ENCODE data around the gene PACC1. TPM values are rescaled to one million over a fixed set of nuclear protein-coding genes. Genes with fewer than 3 reads are reported as not detected.

The PACC1 gene
- total RNA-seq, 2 donors from 2014 or later = 5.3 to 16.4 TPM

DNA sequence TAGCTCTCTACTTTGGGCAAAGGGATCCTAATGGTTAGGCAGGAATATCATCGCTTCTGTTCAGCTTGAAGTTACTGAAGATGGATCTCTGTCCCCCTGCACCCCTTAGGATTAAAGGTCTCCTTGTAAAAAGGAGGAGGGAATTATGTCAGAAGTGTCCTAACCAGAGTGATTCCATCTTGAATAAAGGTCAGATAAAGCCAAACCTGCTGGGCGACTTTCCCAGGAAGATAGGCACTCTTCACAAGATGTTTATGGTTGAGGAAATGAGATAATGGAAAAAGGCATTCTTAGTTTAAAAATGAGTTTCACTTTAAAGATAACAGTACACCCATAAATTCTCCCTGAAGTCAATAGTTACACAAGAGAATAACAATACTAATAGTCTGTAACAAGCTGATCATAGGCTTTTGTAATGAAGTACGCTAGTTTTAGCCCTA is 16.3 kb upstream of the PACC1 start:
- ATAC-seq (replicated peaks) = no peak
- Mint-ChIP-seq H3K9me3 (no peaks in the 10 kb centered on the region), H3K4me1 (peaks cover 17% of the 10 kb centered on the region), H3K27me3 (no peaks in the 10 kb centered on the region), H3K4me3 (peak overlapping the region; percentile 82), H3K36me3 (ENCODE audit: low read depth) (no peaks in the 10 kb centered on the region), H3K27ac (no peak overlapping the region)

- Mint-ChIP-seq H3K36me3 (ENCODE audit: low read depth) (no peaks in the 10 kb centered on the region), H3K9me3 (no peaks in the 10 kb centered on the region), H3K27ac (no peak overlapping the region), H3K4me1 (peaks cover 13% of the 10 kb centered on the region), H3K27me3 (no peaks in the 10 kb centered on the region), H3K4me3 (no peak overlapping the region)
- no peak for ATAC-seq (replicated peaks)
Measured at GRCh38 chr1:212430416-212430815, 15.7 kb upstream of the PACC1 start.

- no peak for ATAC-seq (replicated peaks)
- peaks cover 4% of the 10 kb centered on the region for H3K4me1 Mint-ChIP-seq
- H3K27me3 Mint-ChIP-seq = no peaks in the 10 kb centered on the region
- no peak overlapping the region for H3K27ac Mint-ChIP-seq
- no peaks in the 10 kb centered on the region for H3K36me3 Mint-ChIP-seq (ENCODE audit: low read depth)
- no peaks in the 10 kb centered on the region for H3K9me3 Mint-ChIP-seq
- H3K4me3 Mint-ChIP-seq = no peak overlapping the region
Measured at GRCh38 chr1:212428496-212428895, 13.8 kb upstream of the PACC1 start.

GRCh38 chr1:212423879-212424278 is 9.2 kb upstream of the PACC1 start:
- Mint-ChIP-seq H3K4me3 (no peak overlapping the region), H3K4me1 (no peaks in the 10 kb centered on the region)

GRCh38 chr1:212421165-212421564 is 6.5 kb upstream of the PACC1 start:
- Mint-ChIP-seq H3K36me3 (ENCODE audit: low read depth) (no peaks in the 10 kb centered on the region), H3K9me3 (no peaks in the 10 kb centered on the region), H3K4me1 (no peaks in the 10 kb centered on the region), H3K27me3 (no peaks in the 10 kb centered on the region), H3K4me3 (no peak overlapping the region), H3K27ac (no peak overlapping the region)
- ATAC-seq (replicated peaks) = no peak

More at GRCh38 chr1:212423879-212424278, 9.2 kb upstream of the PACC1 start:
- ATAC-seq (replicated peaks) = no peak
- Mint-ChIP-seq H3K27me3 (no peaks in the 10 kb centered on the region), H3K9me3 (no peaks in the 10 kb centered on the region), H3K27ac (no peak overlapping the region), H3K36me3 (ENCODE audit: low read depth) (no peaks in the 10 kb centered on the region)

GRCh38 chr1:212415107-212415841 is 588 bp upstream of the PACC1 start:
- no peak for ATAC-seq (replicated peaks)
- Mint-ChIP-seq H3K9me3 (no peaks in the 10 kb centered on the region), H3K36me3 (ENCODE audit: low read depth) (peaks cover 17% of the 10 kb centered on the region), H3K4me3 (peak overlapping the region; percentile 95), H3K27me3 (no peaks in the 10 kb centered on the region), H3K4me1 (peaks cover 19% of the 10 kb centered on the region), H3K27ac (peak overlapping the region; percentile 93)

GRCh38 chr1:212413902-212414327 is 771 bp downstream of the PACC1 start:
- Mint-ChIP-seq H3K9me3 (no peaks in the 10 kb centered on the region), H3K27ac (peak overlapping the region; percentile 31), H3K4me3 (peak overlapping the region; percentile 95), H3K27me3 (no peaks in the 10 kb centered on the region), H3K36me3 (ENCODE audit: low read depth) (peaks cover 31% of the 10 kb centered on the region), H3K4me1 (peaks cover 19% of the 10 kb centered on the region)
- peak; percentile 28 for ATAC-seq (replicated peaks)

DNA sequence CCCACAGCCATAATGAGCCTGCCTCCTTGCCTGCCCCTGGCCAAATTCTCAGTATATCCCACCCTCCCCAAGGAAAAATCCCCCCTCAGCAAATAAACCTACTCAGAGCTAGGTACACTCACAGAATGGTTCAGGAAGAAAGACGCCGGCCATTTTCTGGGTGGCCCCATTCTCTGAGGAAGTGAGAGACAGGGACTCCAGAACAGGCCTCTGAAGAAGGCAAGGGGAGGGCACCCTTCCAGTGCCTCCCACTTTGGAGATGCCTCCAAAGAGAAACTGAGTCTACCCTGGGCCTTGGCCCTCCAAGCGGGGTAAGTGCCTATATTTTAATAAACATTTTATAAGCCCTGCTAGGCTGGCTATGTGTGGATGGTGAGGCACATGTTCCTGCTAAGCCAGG is 2.3 kb downstream of the PACC1 start:
- Mint-ChIP-seq H3K9me3 (no peaks in the 10 kb centered on the region), H3K36me3 (ENCODE audit: low read depth) (peaks cover 46% of the 10 kb centered on the region), H3K27me3 (no peaks in the 10 kb centered on the region), H3K27ac (no peak overlapping the region), H3K4me3 (no peak overlapping the region), H3K4me1 (peaks cover 19% of the 10 kb centered on the region)
- ATAC-seq (replicated peaks) = no peak

GRCh38 chr1:212410231-212410820 is 4.4 kb downstream of the PACC1 start:
- Mint-ChIP-seq H3K4me3 (no peak overlapping the region), H3K4me1 (peaks cover 18% of the 10 kb centered on the region), H3K36me3 (ENCODE audit: low read depth) (peaks cover 65% of the 10 kb centered on the region), H3K9me3 (no peaks in the 10 kb centered on the region), H3K27ac (no peak overlapping the region), H3K27me3 (no peaks in the 10 kb centered on the region)
- no peak for ATAC-seq (replicated peaks)

DNA sequence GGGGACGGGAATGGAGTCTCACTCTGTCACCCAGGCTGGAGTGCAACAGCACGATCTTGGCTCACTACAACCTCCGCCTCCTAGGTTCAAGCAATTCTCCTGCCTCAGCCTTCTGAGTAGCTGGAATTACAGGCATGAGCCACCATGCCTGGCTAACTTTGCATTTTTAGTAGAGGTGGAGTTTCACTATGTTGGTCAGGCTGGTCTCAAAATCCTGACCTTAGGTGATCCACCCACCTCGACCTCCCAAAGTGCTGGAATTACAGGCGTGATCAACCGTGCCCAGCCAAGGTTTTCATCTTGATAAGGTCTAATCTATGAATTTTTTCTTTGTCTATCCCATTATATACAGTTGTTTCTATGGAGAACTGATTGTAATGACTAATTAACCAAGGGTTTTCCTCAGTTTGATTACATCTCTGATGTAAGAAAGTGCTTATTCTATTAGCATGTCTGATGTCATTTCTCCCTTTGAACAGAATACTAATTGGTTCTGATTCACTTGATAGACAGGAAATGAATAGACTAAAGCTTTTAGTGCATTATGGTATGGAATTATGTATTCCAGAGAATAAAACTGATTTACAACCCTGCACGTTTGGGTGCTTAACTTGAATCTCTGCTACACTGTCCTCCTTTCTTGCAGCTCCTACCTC is 11.9 kb downstream of the PACC1 start:
- no peak overlapping the region for H3K4me3 Mint-ChIP-seq
- peaks cover 56% of the 10 kb centered on the region for H3K36me3 Mint-ChIP-seq (ENCODE audit: low read depth)
- peak overlapping the region; percentile 43 for H3K27ac Mint-ChIP-seq

GRCh38 chr1:212401838-212402582 is 12.7 kb downstream of the PACC1 start:
- Mint-ChIP-seq H3K36me3 (ENCODE audit: low read depth) (peaks cover 49% of the 10 kb centered on the region), H3K9me3 (no peaks in the 10 kb centered on the region), H3K27ac (no peak overlapping the region), H3K4me3 (no peak overlapping the region), H3K4me1 (peaks cover 13% of the 10 kb centered on the region), H3K27me3 (no peaks in the 10 kb centered on the region)
- no peak for ATAC-seq (replicated peaks)

More for the DNA sequence above, 11.9 kb downstream of the PACC1 start:
- H3K27me3 Mint-ChIP-seq = no peaks in the 10 kb centered on the region
- peaks cover 13% of the 10 kb centered on the region for H3K4me1 Mint-ChIP-seq
- no peak for ATAC-seq (replicated peaks)
- H3K9me3 Mint-ChIP-seq = no peaks in the 10 kb centered on the region

DNA sequence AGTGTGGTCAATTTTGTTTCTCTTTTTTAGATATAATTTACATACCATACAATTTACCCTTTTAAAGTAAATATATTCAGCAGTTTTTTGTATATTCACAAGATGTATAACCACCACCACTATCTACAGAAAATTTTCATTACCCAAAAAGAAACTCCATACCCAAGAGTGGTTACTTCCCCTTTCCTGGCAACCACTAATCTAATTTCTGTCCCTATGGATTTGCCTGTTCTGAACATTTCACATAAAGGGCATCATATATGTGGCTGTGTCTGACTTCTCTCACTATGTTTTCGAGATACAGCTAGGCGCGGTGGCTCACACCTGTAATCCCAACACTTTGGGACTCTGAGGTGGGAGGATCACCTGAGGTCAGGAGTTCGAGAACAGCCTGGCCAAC is 13.6 kb downstream of the PACC1 start:
- Mint-ChIP-seq H3K27ac (no peak overlapping the region), H3K4me3 (no peak overlapping the region), H3K27me3 (no peaks in the 10 kb centered on the region), H3K4me1 (peaks cover 13% of the 10 kb centered on the region), H3K36me3 (ENCODE audit: low read depth) (peaks cover 50% of the 10 kb centered on the region), H3K9me3 (no peaks in the 10 kb centered on the region)
- no peak for ATAC-seq (replicated peaks)

GRCh38 chr1:212397171-212397570 is 17.5 kb downstream of the PACC1 start:
- Mint-ChIP-seq H3K27ac (no peak overlapping the region), H3K27me3 (no peaks in the 10 kb centered on the region), H3K4me1 (no peaks in the 10 kb centered on the region), H3K36me3 (ENCODE audit: low read depth) (peaks cover 25% of the 10 kb centered on the region), H3K4me3 (no peak overlapping the region), H3K9me3 (no peaks in the 10 kb centered on the region)
- no peak for ATAC-seq (replicated peaks)

DNA sequence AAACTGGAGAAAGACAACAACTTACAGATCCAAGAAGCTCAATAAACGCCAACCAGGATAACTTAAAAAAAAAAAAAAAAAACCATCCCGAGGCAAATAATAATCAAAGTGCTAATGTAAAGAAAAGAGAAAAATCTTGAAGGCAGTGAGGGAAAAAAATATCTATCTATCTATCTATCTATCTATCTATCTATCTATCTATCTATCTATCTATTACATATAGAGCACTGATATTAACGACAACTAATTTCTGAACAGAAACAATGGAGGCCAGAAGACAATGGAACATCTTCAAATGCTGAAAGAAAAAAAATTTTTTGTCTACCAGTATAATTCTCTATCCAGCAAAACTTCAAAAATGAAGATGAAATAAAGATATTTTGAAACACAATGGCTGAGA is 18.0 kb downstream of the PACC1 start:
- no peak overlapping the region for H3K27ac Mint-ChIP-seq

More for the DNA sequence above, 18.0 kb downstream of the PACC1 start:
- Mint-ChIP-seq H3K4me3 (no peak overlapping the region), H3K4me1 (no peaks in the 10 kb centered on the region), H3K36me3 (ENCODE audit: low read depth) (peaks cover 22% of the 10 kb centered on the region), H3K27me3 (no peaks in the 10 kb centered on the region), H3K9me3 (no peaks in the 10 kb centered on the region)
- ATAC-seq (replicated peaks) = no peak

Data from activated T-helper 17 cell treated with anti-CD3 and anti-CD28 coated beads, Interleukin-2, amount 50 U/mL, for 72 hours (primary cell).